Calu3 (cell line): ENCODE data around the gene PHF2. TPM values are rescaled to one million over a fixed set of nuclear protein-coding genes. Genes with fewer than 3 reads are reported as not detected.

Source experiments
- BruUV-seq: library from RNA; stranded (reverse); fragments of 400-500 nt; replicated peaks from 2 replicates; lab custom pipeline; 2021; lab: Mats Ljungman, UMichigan
- CTCF ChIA-PET: fragments of 300-600 bp; sonication (Branson Sonifier 250); formaldehyde crosslinking; loops from one replicate; lab custom pipeline; 2022; ENCODE audit warnings: antibody characterized with exemption; lab: Charles Lee
- DNase-seq: peaks from one replicate; pipeline ENCODE4 v3.0.0; 2022
- H3K27ac Mint-ChIP-seq: one replicate; pipeline ENCODE4 v1.8.0; 2022; ENCODE audit warnings: mixed read lengths; ENCODE audit not compliant: unreplicated experiment
- H3K27me3 Mint-ChIP-seq: one replicate; pipeline ENCODE4 v1.8.0; 2022; ENCODE audit warnings: mixed read lengths; ENCODE audit not compliant: unreplicated experiment
- H3K36me3 Mint-ChIP-seq: one replicate; pipeline ENCODE4 v1.8.0; 2022; ENCODE audit warnings: mild to moderate bottlenecking, moderate library complexity, mixed read lengths; ENCODE audit not compliant: insufficient read depth, unreplicated experiment
- H3K4me1 Mint-ChIP-seq: one replicate; pipeline ENCODE4 v1.8.0; 2022; ENCODE audit warnings: mild to moderate bottlenecking, low read depth, mixed read lengths; ENCODE audit not compliant: unreplicated experiment
- H3K4me3 Mint-ChIP-seq: one replicate; pipeline ENCODE4 v1.8.0; 2022; ENCODE audit warnings: mild to moderate bottlenecking, low read depth, moderate library complexity, mixed read lengths; ENCODE audit not compliant: unreplicated experiment
- H3K9me3 Mint-ChIP-seq: one replicate; pipeline ENCODE4 v1.8.0; 2022; ENCODE audit warnings: low read depth, mixed read lengths; ENCODE audit not compliant: unreplicated experiment
- intact Hi-C: fragments of 100-400 bp; cut with micrococcal nuclease; formaldehyde crosslinking; loops from one replicate; pipeline ENCODE4 v1.10.0; 2022; ENCODE audit not compliant: unreplicated experiment
- total RNA-seq: library from RNA; stranded (reverse); gene quantifications from 2 replicates; pipeline ENCODE4 v1.2.3, GENCODE V29; 2022
- TF ChIP-seq, protein P1 (sequence below): fragments of 200-600 bp; IDR thresholded peaks from one replicate; pipeline ENCODE4 v1.8.0; 2022; ENCODE audit warnings: antibody characterized with exemption; ENCODE audit not compliant: unreplicated experiment

PHF2 gene
- total RNA-seq, 1 experiment from 2014 or later = 13.9 TPM

DNA sequence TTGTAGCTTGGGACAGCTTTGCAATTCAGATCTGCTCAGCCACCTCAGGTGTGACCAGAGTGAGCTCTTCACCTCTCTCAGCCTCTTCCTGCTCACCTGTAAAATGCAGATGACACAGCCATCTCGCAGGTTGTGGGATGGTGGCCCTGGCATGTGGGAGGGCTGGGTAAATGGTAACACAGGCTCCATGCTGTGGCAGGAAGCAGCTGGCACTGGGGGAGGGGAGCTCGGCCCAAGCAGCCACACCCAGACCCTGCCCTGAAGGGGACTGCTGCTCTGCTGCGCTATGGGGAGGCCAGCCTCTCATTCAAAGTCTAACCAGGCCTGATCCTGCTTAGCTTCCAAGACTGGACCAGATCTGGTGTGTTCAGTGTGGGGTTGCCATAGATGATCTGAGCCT is 24.1 kb downstream of the PHF2 start:
- intact Hi-C loops = no loop called here
- H3K4me1 Mint-ChIP-seq = peaks cover 20% of the 10 kb centered on the region
- no peaks in the 10 kb centered on the region for H3K9me3 Mint-ChIP-seq
- no peak overlapping the region for H3K27ac Mint-ChIP-seq
- H3K4me3 Mint-ChIP-seq = no peak overlapping the region
- CTCF ChIA-PET = interaction anchor here (1.0 to 1.2 kb wide), 2 partner anchors 34 to 398 kb away, joined by 3 read pairs; no protein-coding TSS in a partner anchor
- H3K27me3 Mint-ChIP-seq = no peaks in the 10 kb centered on the region
- H3K36me3 Mint-ChIP-seq = no peaks in the 10 kb centered on the region
- no TSS peak for BruUV-seq
- DNase-seq = peak; percentile 41
- TF ChIP-seq, protein P1, sequence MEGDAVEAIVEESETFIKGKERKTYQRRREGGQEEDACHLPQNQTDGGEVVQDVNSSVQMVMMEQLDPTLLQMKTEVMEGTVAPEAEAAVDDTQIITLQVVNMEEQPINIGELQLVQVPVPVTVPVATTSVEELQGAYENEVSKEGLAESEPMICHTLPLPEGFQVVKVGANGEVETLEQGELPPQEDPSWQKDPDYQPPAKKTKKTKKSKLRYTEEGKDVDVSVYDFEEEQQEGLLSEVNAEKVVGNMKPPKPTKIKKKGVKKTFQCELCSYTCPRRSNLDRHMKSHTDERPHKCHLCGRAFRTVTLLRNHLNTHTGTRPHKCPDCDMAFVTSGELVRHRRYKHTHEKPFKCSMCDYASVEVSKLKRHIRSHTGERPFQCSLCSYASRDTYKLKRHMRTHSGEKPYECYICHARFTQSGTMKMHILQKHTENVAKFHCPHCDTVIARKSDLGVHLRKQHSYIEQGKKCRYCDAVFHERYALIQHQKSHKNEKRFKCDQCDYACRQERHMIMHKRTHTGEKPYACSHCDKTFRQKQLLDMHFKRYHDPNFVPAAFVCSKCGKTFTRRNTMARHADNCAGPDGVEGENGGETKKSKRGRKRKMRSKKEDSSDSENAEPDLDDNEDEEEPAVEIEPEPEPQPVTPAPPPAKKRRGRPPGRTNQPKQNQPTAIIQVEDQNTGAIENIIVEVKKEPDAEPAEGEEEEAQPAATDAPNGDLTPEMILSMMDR = no peak

DNA sequence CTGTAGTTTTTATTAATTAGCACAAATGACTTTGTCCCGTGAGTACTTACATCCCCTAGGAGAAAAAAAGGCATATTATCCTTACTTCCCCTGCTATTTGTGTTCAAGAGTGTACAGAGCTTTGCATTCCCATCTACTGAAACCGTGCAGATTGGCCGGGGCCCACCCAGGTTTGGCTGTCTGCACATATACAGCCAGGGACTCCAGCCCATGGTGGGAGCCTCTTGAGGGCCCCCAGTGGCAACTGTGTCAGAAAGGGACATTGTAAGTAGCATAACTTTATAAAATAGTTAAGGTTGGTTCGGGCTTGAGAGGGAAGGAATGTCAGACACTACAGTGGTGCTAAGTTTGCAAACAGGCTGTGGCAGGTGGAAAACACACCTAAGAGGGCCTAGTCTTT is 24.7 kb downstream of the PHF2 start:
- H3K4me1 Mint-ChIP-seq = peaks cover 20% of the 10 kb centered on the region

DNA sequence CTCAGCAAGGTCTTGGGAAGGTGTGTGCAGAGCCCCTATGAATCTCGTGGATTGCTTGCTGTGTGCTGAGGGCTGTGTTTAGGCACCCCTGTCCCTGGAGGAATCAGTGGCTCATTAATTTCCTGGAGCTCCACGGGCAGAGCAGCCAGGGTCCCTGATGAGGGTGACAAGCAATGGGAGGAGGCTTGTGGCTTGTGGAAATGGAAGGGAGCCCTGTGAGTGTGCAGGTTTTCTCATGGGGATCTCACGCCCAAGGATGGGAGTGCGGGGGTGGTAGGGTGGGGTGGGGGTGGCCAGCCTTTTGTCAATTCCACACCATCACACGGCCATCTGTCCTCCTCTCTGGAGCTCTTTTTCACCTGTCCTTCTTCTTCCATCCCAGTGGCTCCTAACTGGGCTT is 25.3 kb downstream of the PHF2 start:
- Mint-ChIP-seq H3K9me3 (peaks cover 3% of the 10 kb centered on the region), H3K27ac (no peak overlapping the region), H3K4me1 (peaks cover 20% of the 10 kb centered on the region), H3K36me3 (no peaks in the 10 kb centered on the region), H3K4me3 (no peak overlapping the region), H3K27me3 (no peaks in the 10 kb centered on the region)
- TF ChIP-seq, protein P1 = no peak
- BruUV-seq = no TSS peak
- no peak for DNase-seq
- CTCF ChIA-PET = no interaction called here
- intact Hi-C loops = no loop called here

More for the DNA sequence above, 24.7 kb downstream of the PHF2 start:
- Mint-ChIP-seq H3K36me3 (no peaks in the 10 kb centered on the region), H3K9me3 (no peaks in the 10 kb centered on the region), H3K4me3 (no peak overlapping the region), H3K27me3 (no peaks in the 10 kb centered on the region), H3K27ac (no peak overlapping the region)
- intact Hi-C loops = no loop called here
- CTCF ChIA-PET = interaction anchor here (1.0 to 1.2 kb wide), 2 partner anchors 35 to 398 kb away, joined by 3 read pairs; no protein-coding TSS in a partner anchor
- TF ChIP-seq, protein P1 = no peak
- no TSS peak for BruUV-seq
- no peak for DNase-seq

DNA sequence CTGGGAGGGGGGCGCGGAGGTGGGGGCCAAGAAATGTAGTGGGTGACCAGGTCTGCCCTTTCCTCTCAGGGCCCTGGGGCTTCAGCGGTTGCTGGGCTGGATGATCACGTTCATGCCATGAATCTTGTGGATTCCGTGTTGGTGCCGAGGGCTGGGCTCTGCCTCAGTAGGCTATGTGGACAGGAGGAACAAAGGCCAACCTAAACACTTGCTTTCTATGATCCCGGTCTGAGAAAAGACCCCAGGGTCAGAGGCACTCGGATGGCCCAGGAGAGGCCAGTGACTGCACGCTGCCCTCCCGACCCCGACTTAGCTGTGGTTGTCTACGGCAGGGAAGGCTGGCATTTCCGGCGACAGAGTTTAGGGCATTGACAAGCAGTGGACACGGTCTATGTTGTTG is 26.6 kb downstream of the PHF2 start:
- no peak overlapping the region for H3K4me3 Mint-ChIP-seq
- H3K27me3 Mint-ChIP-seq = no peaks in the 10 kb centered on the region
- H3K36me3 Mint-ChIP-seq = no peaks in the 10 kb centered on the region
- H3K4me1 Mint-ChIP-seq = peaks cover 20% of the 10 kb centered on the region
- no TSS peak for BruUV-seq
- H3K27ac Mint-ChIP-seq = no peak overlapping the region
- DNase-seq = no peak
- intact Hi-C loops = no loop called here
- TF ChIP-seq, protein P1 = no peak
- H3K9me3 Mint-ChIP-seq = peaks cover 6% of the 10 kb centered on the region
- CTCF ChIA-PET = interaction anchor here (0.6 kb wide), 1 partner anchor 1938 kb away, joined by 4 read pairs; no protein-coding TSS in a partner anchor
